Breast epithelium (tissue), 4 donors: ENCODE data around the gene CYP4B1. TPM values are rescaled to one million over a fixed set of nuclear protein-coding genes. Genes with fewer than 3 reads are reported as not detected.

Experiments used
- DNase-seq, 2 donors: peaks; one replicate each; pipeline ENCODE4 v3.0.0-alpha.2; 2019; ENCODE audit warnings: low spot score in 2 of 2
- H3K27ac ChIP-seq, 2 donors: fragments of 200-600 bp; sonication (generic) in 1 of 2; one replicate each; pipeline ENCODE4 v1.5.1; 2016 to 2019; ENCODE audit warnings: mild to moderate bottlenecking in 1 of 2
- H3K27me3 ChIP-seq, 2 donors: fragments of 200-600 bp; sonication (generic) in 1 of 2; one replicate each; pipeline versions ENCODE4 v1.5.1 to v1.6.0; 2017 to 2019; ENCODE audit warnings: control low read depth in 1 of 2, mild to moderate bottlenecking in 1 of 2
- H3K36me3 ChIP-seq: fragments of 200-600 bp; one replicate; pipeline ENCODE4 v1.5.1; 2019
- H3K4me1 ChIP-seq, 2 donors: fragments of 200-600 bp; sonication (generic); one replicate each; pipeline ENCODE4 v1.5.1; 2016 to 2019; ENCODE audit warnings: control low read depth in 1 of 2
- H3K4me3 ChIP-seq, 3 donors: fragments of 200-600 bp; sonication (generic); 1 replicate in 2 of 3; 2 replicates in 1 of 3; pipeline ENCODE4 v1.5.1; 2016 to 2019; ENCODE audit warnings: mild to moderate bottlenecking in 3 of 3, moderate library complexity in 2 of 3
- H3K9me3 ChIP-seq, 2 donors: fragments of 200-600 bp; sonication (generic) in 1 of 2; one replicate each; pipeline ENCODE4 v1.5.1; 2016 to 2019; ENCODE audit warnings: control low read depth in 1 of 2
- CTCF ChIP-seq, 3 donors: fragments of 450-650 bp; IDR thresholded peaks; one replicate each; pipeline ENCODE4 v1.5.1; 2016 to 2017; ENCODE audit warnings: antibody characterized with exemption in 3 of 3, mild to moderate bottlenecking in 3 of 3, moderate library complexity in 3 of 3
- POLR2A ChIP-seq: fragments of 450-650 bp; IDR thresholded peaks from one replicate; pipeline ENCODE4 v1.6.1; 2016; ENCODE audit warnings: antibody characterized with exemption, mild to moderate bottlenecking, moderate library complexity
- POLR2AphosphoS5 ChIP-seq, 3 donors: sonication (generic); formaldehyde crosslinking; IDR thresholded peaks; one replicate each; pipeline ENCODE4 v1.6.1; 2017; ENCODE audit warnings: antibody characterized with exemption in 3 of 3
- intact Hi-C: fragments of 100-400 bp; cut with DNase I; formaldehyde crosslinking; loops from one replicate; pipeline ENCODE4 v1.15.1; 2023; ENCODE audit warnings: low total_unique reads
- total RNA-seq, 3 donors: library from RNA; depleted of rRNA; stranded (reverse); fragments of >200 nt; gene quantifications; one replicate each; pipeline ENCODE4 v1.1.0, GENCODE V29; 2016

CYP4B1 gene
- total RNA-seq, 3 donors from 2014 or later = 58.4 to 882 (median 74.1) TPM

GRCh38 chr1:46761740-46762139 lies 37.1 kb upstream of the CYP4B1 start:
- Histone ChIP-seq H3K36me3 (no peaks in the 10 kb centered on the region), H3K27me3 (no peaks in the 10 kb centered on the region), H3K4me3 (no peak overlapping the region), H3K9me3 (peaks cover 0 to 4% of the 10 kb centered on the region in 2 donors), H3K4me1 (peaks cover 0 to 4% of the 10 kb centered on the region in 2 donors), H3K27ac (no peak overlapping the region)
- no peak for DNase-seq
- intact Hi-C loops = no loop called here
- TF ChIP-seq POLR2A (no peak), POLR2AphosphoS5 (IDR thresholded peaks at IDR 0.05) (no peak), CTCF (IDR thresholded peaks at IDR 0.05) (no peak)

GRCh38 chr1:46764402-46764801 lies 34.4 kb upstream of the CYP4B1 start:
- Histone ChIP-seq H3K4me3 (no peak overlapping the region), H3K4me1 (no peaks in the 10 kb centered on the region), H3K27ac (no peak overlapping the region), H3K36me3 (no peaks in the 10 kb centered on the region), H3K9me3 (peaks cover 0 to 4% of the 10 kb centered on the region in 2 donors), H3K27me3 (no peaks in the 10 kb centered on the region)
- no peak for DNase-seq
- TF ChIP-seq POLR2A (no peak), CTCF (IDR thresholded peaks at IDR 0.05) (no peak), POLR2AphosphoS5 (IDR thresholded peaks at IDR 0.05) (no peak)
- intact Hi-C loops = no loop called here

- Histone ChIP-seq H3K9me3 (peaks cover 13 to 21% of the 10 kb centered on the region in 2 donors), H3K27me3 (no peaks in the 10 kb centered on the region), H3K36me3 (no peaks in the 10 kb centered on the region), H3K4me3 (no peak overlapping the region), H3K27ac (peak overlapping the region; percentile 36 to 58), H3K4me1 (no peaks in the 10 kb centered on the region)
- DNase-seq = no peak
- intact Hi-C loops = no loop called here
- no peak for TF ChIP-seq POLR2AphosphoS5 (IDR thresholded peaks at IDR 0.05)
- TF ChIP-seq CTCF (IDR thresholded peaks at IDR 0.05) = no peak
- TF ChIP-seq POLR2A = no peak
These were observed 31.1 kb upstream of the CYP4B1 start for GRCh38 chr1:46767649-46768282.

- Histone ChIP-seq H3K9me3 (peaks cover 11 to 21% of the 10 kb centered on the region in 2 donors), H3K4me3 (no peak overlapping the region), H3K27me3 (no peaks in the 10 kb centered on the region), H3K4me1 (no peaks in the 10 kb centered on the region), H3K27ac (peak overlapping the region in 1 of 2 donors; percentile 58), H3K36me3 (no peaks in the 10 kb centered on the region)
- TF ChIP-seq CTCF (IDR thresholded peaks at IDR 0.05) (no peak), POLR2A (no peak), POLR2AphosphoS5 (IDR thresholded peaks at IDR 0.05) (no peak)
- intact Hi-C loops = no loop called here
- DNase-seq = no peak
These were observed 30.4 kb upstream of the CYP4B1 start for GRCh38 chr1:46768445-46768844.

- H3K27ac ChIP-seq = no peak overlapping the region
- TF ChIP-seq POLR2AphosphoS5 (IDR thresholded peaks at IDR 0.05) (no peak), CTCF (IDR thresholded peaks at IDR 0.05) (no peak), POLR2A (no peak)
- no peak for DNase-seq
- no peaks in the 10 kb centered on the region for H3K27me3 ChIP-seq
- no peak overlapping the region for H3K4me3 ChIP-seq
- H3K36me3 ChIP-seq = no peaks in the 10 kb centered on the region
- peaks cover 11 to 21% of the 10 kb centered on the region in 2 donors for H3K9me3 ChIP-seq
- intact Hi-C loops = no loop called here
- no peaks in the 10 kb centered on the region for H3K4me1 ChIP-seq
These were observed 29.7 kb upstream of the CYP4B1 start for GRCh38 chr1:46769028-46769740.
